Breast epithelium (tissue), 3 donors: ENCODE results near the gene ANKRD65.

Source experiments
- POLR2AphosphoS5 ChIP-seq, 3 donors: sonication (generic); formaldehyde crosslinking; IDR thresholded peaks; one replicate each; pipeline ENCODE4 v1.6.1; 2017; ENCODE audit warnings: antibody characterized with exemption in 3 of 3
- TF ChIP-seq, protein P1 (sequence below), 3 donors: fragments of 450-650 bp; IDR thresholded peaks; one replicate each; pipeline ENCODE4 v1.5.1; 2016 to 2017; ENCODE audit warnings: antibody characterized with exemption in 3 of 3, mild to moderate bottlenecking in 3 of 3, moderate library complexity in 3 of 3

DNA sequence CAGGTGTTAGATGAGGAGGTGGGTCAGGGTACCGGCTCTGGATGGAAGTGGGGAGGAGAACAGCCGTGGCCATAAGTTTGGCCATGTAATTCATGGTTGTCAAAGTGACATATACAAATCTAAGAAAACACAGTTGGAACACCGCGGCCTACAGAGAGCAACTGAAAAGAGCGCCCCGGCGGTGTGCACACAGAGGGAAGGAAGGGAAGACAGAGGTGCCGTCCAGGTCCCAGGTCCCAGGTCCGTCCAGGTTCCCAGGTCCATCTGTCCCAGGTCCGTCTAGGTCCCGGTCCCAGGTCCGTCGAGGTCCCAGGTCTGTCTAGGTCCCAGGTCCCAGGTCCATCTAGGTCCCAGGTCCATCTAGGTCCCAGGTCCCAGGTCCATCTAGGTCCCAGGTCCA lies 9.4 kb downstream of the ANKRD65 start:
- no peak for TF ChIP-seq POLR2AphosphoS5 (IDR thresholded peaks at IDR 0.05)
- TF ChIP-seq, protein P1, sequence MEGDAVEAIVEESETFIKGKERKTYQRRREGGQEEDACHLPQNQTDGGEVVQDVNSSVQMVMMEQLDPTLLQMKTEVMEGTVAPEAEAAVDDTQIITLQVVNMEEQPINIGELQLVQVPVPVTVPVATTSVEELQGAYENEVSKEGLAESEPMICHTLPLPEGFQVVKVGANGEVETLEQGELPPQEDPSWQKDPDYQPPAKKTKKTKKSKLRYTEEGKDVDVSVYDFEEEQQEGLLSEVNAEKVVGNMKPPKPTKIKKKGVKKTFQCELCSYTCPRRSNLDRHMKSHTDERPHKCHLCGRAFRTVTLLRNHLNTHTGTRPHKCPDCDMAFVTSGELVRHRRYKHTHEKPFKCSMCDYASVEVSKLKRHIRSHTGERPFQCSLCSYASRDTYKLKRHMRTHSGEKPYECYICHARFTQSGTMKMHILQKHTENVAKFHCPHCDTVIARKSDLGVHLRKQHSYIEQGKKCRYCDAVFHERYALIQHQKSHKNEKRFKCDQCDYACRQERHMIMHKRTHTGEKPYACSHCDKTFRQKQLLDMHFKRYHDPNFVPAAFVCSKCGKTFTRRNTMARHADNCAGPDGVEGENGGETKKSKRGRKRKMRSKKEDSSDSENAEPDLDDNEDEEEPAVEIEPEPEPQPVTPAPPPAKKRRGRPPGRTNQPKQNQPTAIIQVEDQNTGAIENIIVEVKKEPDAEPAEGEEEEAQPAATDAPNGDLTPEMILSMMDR (IDR thresholded peaks at IDR 0.05): no peak
